Embryonic facial prominence (tissue), 1 donor: ENCODE measurements around the gene MRTFA.
"Not testable (repeated sequence)": the region's sequence is repeated elsewhere in the genome, so short reads cannot be mapped to it uniquely, and the experiment has no call there.

Experiments used
- DNase-seq: peaks from one replicate; pipeline ENCODE4 v3.0.0-alpha.2; 2016; ENCODE audit errors: extremely low spot score

The MRTFA gene

DNA sequence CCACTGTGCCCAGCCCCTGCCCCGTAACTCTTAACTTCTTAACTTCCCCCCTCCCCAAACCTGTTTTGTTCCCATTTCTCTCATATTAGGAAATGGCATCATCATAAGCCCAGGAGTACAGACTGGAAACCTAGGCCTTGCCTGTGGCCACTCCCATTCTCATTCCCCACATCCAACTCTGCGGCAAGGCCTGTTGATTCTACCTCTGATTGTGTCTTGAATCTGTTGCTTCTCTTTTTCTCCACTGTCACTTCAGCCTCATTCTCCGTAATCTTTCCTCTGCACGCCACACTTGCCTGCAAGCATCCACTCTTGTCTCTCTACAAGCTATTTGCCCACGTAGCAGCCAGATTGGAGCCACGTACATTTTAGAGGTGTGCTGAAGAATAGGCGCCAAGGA lies 240.9 kb downstream of the MRTFA start:
- no peak for DNase-seq

DNA sequence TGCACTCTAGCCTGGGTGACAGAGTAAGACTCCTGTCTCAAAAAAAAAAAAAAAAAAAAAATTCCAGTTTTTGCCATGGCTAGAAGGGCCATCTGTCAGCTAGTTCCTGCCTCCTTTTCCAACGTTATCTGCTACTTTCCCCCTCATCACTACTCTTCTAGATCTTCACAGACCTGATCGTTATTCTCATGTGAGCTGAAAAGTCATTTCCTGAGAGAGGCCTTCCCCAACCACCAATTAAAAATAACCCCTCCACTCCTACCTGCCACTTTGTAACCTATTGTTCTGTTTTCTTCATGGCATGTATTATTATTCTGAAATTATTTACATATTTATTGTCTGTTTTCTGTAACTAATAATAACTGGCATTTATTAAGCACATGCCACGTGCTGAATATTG lies 241.9 kb downstream of the MRTFA start:
- no peak for DNase-seq

DNA sequence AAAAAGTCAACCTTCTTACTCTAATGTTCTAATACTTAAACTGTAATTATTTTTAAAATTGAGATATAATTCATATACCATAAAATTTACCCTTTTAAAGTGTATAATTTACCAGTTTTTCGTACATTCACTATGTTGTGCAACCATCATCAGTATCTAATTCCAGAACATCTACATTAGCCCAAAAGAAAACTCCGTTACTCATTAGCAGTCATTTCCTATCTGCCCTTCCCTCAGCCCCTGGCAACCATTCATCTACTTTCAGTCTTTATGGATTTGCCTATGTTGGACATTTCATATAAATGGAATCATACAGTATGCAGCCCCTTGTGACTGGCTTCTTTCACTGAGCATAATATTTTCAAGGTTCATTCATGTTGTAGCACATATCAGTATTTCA lies 243.9 kb downstream of the MRTFA start:
- DNase-seq, result no peak

DNA sequence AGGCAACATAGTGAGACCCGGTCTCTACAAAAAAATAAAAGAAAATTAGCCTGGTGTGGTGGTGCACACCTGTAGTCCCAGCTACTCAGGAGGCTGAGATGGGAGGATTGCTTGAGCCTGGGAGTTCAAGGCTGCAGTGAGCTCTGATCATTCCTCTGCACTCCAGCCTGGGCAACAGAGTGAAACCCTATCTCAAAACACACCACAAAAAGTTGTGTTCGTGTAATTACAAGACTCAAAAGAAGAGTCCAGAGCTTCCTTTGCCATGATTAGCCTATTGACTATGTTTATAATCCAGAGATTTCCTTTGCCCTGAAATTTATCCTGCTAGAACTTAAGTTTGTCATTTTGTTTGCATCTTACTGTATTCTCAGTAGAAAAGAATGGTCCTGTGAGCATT lies 245.1 kb downstream of the MRTFA start:
- no peak for DNase-seq

DNA sequence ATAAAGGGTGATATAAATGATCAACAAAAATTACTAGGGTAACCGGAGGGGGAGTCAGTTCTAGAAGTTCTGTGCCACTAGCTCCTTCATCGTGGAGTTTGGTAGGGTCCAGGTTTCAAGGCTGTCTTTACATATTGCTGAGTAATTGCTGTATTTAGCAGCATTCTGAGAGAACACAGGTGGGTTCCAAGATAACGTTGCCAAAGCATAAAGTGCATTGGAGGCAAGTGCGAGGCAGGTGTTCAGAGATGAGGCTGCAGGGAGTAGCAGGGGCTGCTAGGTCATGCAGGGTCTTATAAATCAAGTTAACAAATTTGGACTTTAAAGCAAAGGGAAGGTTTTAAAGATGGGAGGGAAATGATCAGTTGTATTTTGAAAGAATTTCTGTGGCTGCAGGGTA lies 248.3 kb downstream of the MRTFA start:
- no peak for DNase-seq

DNA sequence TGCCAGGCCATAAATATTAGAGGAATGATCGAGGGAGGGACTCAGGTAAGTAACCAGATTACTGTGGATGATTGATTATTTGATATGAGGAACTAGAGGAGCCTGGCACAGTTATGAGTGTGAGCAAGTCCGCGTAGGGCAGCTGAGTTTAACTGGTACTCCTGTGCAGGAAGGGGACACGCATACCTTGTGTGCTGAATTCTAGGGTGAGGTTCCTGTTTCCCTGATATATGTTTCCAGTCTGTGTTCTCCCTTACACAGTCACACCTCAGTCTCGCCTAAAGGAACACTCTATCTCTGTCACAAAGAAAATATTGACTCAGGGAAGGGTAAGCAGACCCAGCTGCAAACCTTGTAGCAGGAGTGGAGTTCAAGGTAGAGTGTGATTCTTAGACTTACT lies 248.8 kb downstream of the MRTFA start:
- DNase-seq, result no peak

DNA sequence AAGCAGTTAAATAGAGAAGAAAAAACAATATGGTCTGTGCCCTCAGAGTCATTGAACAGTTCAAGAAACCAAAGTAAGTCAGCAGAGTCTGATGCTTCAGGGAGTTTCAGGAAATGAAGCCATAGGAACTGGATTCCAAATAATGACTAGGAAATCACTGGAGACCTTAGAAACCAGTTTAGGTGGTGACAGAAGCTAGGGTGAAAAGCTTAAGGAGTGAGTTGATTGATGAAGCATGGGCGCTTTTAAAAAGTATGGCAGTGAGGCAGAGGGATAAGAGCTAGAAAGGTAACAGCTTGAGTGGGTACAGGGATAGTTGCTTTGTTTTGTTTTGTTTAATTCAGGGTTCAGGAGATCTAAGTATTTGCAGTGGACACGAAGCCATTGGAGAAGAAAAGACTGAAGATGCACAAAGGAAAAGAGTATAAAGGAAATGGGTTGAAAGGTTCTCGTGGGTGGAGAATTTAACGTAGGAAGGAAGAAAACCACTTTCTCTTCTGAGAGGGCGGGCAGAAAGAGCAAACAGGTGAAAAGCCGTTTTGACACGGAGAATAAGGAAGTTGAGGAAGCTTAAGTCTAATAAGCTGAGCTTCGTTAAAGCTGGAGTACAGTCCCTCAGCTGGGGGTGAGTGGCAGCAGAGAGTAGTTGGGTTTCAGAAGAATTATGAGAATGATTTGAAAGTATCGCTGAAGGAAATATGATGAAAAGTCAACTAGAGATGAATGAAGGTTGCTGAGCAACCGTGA lies 251.3 kb downstream of the MRTFA start:
- DNase-seq, result no peak

DNA sequence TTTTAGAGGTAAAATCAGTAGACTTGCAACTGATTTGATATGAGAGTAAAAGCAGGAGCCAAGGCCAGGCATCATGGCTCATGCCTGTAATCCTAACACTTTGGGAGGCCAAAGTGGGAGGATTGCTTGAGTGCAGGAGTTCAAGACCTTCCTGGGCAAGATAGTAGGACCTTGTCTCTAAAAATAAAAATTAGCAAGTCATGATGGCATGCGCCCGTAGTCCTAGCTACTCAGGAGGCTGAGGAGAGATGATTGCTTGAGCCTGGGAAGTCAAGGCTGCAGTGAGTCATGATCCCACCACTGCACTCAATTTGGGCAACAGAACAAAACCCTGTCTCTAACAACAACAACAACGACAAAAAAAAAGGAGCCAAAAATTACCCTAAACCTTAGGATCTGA lies 252.6 kb downstream of the MRTFA start:
- no peak for DNase-seq

DNA sequence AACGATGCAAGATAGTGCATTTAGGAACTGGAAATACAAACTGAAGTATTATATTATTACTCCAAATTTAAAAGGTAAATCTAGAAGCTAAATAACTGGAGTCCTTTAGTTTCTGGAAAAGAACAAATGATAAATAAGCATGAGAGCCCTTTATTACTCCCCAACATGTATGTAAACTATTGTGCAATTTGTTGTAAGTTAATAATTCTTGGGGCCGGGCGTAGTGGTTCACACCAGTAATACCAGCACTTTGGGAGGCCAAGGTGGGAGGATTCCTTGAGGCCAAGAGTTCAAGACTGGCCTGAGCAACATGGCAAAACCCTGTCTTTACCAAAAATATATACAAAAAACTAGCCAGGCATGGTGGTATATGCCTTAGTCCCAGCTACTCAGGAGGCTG lies 255.1 kb downstream of the MRTFA start:
- DNase-seq, result no peak

DNA sequence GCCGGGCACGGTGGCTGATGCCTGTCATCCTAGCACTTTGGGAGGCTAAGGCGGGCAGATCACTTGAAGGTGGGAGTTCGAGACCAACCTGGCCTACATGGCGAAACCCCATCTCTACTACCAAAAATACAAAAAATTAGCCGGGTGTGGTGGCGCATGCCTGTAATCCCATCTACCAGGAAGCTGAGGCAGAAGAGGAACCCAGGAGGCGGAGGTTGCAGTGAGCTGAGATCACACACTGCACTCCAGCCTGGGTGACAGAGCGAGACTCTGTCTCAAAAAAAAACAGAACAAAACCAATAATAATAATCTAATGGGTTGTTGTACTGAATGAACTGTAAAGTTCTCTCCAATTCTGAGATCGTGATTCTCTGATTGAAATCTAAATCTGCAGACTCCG lies 258.1 kb downstream of the MRTFA start:
- not testable (repeated sequence) for DNase-seq

DNA sequence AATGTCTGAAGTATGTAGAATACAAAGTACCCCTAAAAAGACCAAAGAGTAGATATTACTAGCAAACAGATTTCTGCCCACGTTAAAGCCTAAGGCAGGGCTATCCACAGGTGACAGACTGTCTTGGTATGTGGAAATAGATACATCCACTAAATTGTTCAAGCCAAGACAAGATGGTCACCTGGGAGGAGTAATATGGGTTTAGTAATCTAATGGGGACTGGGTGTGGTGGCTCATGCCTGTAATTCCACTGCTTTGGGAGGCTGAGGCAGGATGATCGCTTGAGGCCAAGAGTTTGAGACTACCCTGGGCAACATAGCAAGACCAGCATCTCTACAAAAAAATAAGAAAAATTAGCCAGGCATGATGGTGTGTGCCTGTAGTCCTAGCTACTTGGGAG lies 258.6 kb downstream of the MRTFA start:
- no peak for DNase-seq

DNA sequence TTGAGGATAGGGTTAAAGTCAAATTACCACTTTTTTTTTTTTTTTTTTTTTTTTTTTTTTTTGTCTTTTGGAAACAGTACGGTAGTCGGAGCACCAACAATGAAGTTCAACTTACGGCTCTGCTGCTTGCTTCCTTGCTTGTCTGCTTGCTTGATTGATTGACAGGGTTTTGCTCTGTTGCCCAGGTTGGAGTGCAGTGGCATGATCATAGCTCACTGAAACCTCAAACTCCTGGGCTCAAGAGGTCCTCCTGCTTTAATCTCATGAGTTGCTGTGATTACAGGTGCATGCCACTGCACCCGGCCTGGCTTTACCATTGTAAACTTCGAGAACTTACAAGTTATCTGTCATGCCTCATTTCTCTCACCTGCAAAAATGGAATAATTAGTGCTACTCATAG lies 260.4 kb downstream of the MRTFA start:
- DNase-seq, result no peak

DNA sequence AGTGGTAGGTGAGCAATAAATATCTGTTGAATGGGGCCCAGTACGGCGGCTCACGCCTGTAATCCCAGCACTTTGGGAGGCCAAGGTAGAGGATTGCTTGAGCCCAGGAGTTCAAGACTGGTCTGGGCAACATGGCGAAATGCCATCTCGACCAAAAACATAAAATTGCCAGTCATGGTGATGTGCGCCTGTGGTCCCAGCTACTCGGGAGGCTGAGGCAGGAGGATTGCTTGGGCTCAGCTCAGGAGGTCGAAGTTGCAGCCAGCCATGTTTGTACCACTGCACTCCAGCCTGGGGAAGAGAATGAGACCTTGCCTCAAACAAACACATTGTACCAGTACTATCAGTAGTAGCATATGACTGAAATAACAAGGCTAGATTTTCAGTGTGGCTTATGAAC lies 262.0 kb downstream of the MRTFA start:
- no peak for DNase-seq

DNA sequence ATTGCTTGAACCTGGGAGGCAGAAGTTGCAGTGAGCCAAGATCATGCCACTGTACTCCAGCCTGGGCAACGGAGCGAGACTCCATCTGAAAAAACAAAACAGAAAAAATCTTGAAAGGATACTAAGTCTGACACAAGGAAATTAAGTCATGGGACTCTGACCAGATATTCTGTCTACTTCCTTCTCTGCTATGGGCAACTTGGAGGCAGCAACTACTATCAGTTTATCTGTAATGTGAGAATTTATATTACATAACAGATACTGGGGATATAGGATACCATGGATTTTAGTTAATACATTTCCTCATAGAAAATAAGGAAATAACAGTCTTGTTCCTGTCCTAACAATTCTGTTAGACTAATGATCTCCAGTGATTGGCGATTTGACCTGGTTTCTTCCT lies 267.7 kb downstream of the MRTFA start:
- DNase-seq, result no peak

DNA sequence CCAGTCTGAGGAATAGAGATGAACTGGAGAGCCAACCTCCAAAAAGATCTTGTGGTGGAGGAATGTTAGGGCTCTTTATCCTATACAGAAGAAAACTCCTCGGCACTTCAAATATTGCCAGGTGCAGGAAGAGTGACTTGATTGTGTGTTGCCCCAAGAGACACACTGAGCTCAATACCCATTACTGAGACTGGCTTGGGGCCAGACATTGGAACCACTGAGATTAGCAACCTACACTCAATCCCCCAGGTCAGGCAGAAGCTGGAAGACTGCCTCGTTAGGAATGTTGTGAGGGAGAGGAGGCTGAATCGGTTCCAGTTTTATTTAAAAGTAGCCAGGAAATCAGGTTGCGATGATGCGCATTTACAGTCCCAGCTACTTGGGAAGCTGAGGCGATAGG lies 268.5 kb downstream of the MRTFA start:
- no peak for DNase-seq

DNA sequence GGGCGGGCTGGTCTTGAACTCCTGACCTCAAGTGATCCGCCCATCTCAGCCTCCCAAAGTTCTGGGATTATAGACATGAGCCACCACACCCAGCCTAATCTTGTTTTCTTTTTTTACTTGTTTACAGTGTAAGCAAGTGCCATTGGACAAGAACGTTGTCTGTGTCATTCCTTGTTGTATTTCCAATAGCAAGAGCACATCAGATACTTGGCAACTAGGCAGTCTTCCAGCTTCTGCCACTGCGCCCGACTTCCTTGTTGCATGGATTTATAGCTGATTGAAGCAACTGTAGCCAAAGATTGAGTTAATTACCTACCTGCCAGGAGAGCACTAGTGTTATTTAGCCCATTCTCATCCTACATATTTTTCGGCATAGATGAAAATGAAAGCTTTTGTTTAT lies 269.2 kb downstream of the MRTFA start:
- DNase-seq, result no peak

DNA sequence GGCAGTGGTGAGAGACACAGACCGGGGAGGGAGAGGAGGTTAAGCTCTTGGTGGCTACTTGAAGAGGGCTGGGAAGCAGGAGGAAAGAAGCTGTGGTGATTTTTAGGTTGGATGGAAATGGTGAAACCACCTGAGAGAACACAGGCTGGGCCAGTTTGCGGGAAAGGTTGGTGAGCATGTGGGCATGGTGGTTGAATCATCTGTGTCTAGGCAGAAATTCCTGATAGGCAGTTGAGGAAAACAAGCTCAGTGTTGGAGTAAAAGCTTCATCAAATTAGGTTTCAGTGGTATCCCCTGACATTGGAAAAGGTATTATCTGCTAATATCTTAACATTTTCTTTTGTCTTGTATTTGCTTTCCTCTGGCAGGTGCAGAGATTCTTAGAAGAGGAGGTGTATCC lies 270.5 kb downstream of the MRTFA start:
- no peak for DNase-seq

DNA sequence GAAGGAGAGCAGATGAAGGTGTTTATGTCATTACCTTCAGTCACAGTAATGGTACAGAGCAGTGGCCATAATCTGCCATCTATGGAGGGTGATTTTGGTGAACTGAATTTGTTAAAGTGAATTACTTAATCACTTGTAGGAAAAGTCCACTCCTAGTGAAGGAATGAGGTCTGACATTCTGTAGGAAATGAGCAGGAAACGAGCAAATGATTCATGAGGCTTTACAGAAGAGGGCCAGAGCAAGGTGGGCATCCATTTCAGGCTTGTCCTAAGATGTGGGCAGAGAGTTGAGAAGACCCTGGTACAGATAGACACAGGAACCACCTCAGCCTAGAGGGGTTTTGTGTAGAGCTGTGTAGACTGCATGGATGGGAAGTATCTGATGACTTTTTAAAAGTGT lies 272.1 kb downstream of the MRTFA start:
- no peak for DNase-seq

DNA sequence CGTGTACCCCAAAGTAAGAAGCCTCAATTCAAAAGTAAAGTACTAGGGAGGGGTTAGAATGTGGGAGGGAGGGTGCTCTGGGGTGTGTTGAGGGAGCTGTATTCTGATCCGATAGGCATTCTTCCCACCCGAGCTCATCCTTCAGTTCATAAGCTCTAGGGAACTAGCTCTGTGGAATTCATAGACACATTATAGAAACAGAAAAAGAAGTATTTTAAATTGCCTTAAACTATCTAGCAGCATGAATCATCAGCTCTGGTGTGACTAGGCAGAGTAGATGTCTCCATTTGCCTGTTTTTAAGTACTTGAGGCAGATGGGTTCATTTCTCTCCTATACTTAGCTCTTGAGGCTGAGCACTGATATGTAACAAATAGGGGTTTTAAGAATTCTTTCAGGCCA lies 273.5 kb downstream of the MRTFA start:
- no peak for DNase-seq

DNA sequence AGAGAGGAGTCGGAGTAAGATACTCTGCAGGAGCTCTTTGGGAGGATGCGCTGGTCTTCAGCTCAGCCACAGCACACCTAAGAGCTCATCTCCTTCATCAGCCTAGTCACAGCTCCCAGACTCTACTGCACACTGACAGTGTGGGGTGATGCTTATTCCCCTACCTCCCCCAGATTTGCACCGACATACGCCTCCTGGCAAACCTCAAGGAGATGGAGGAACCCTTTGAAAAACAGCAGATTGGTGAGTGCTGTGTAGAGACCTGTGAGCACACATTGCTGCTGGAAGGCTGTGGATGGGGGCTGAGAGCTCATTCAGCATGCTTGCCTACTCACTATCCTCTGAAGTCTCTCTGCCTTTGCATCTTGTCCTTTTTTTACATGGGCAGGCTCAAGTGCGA lies 275.4 kb downstream of the MRTFA start:
- no peak for DNase-seq
